OCI-LY3 (cell line): Measurements from ENCODE around the gene INO80B.

ENCODE experiments used
- H2AFZ ChIP-seq: fragments of 200-600, 300-600 bp; shearing (Covaris generic); 2 replicates; pipeline ENCODE4 v1.6.0; 2014; ENCODE audit warnings: antibody characterized with exemption, low read depth, low read length
- H3K27ac ChIP-seq: fragments of 200-600, 300-600 bp; sonication (generic); 2 replicates; pipeline ENCODE4 v1.5.1; 2014; ENCODE audit warnings: mild to moderate bottlenecking, low read length, moderate library complexity, mixed read lengths
- H3K27me3 ChIP-seq: fragments of 200-600, 300-600 bp; sonication (generic); 2 replicates; pipeline ENCODE4 v1.6.1; 2014; ENCODE audit warnings: low read depth, low read length, mixed read lengths
- H3K36me3 ChIP-seq: fragments of 200-600, 300-600 bp; sonication (generic); replicated peaks from 2 replicates; pipeline ENCODE3; 2014; ENCODE audit warnings: low read depth, low read length, mixed read lengths
- H3K4me1 ChIP-seq: fragments of 300-600, 200-600 bp; sonication (generic); 2 replicates; pipeline ENCODE4 v1.6.1; 2014; ENCODE audit warnings: low read length, mixed read lengths
- H3K4me2 ChIP-seq: fragments of 200-600, 300-600 bp; sonication (generic); 2 replicates; pipeline ENCODE4 v1.6.1; 2014; ENCODE audit warnings: low read length, mixed read lengths
- H3K4me3 ChIP-seq: fragments of 300-600, 200-600 bp; sonication (generic); 2 replicates; pipeline ENCODE4 v1.5.1; 2014; ENCODE audit warnings: antibody characterized with exemption, mild to moderate bottlenecking, low read length, moderate library complexity
- H3K79me2 ChIP-seq: fragments of 300-600, 200-600 bp; shearing (Covaris generic); 2 replicates; pipeline ENCODE4 v1.6.1; 2014; ENCODE audit warnings: mild to moderate bottlenecking, low read length, mixed read lengths
- H3K9ac ChIP-seq: fragments of 300-600, 200-600 bp; shearing (Covaris generic); 2 replicates; pipeline ENCODE4 v1.6.0; 2014; ENCODE audit warnings: mild to moderate bottlenecking, low read length, moderate library complexity
- H3K9me3 ChIP-seq: fragments of 200-600, 300-600 bp; shearing (Covaris generic); 2 replicates; pipeline ENCODE4 v1.6.1; 2014; ENCODE audit warnings: low read length, mixed read lengths; ENCODE audit not compliant: insufficient read depth
- H4K20me1 ChIP-seq: fragments of 200-600, 300-600 bp; sonication (generic); 2 replicates; pipeline ENCODE4 v1.6.1; 2016; ENCODE audit warnings: low read length, mixed read lengths; ENCODE audit not compliant: insufficient read depth
- CTCF ChIP-seq: fragments of 200-600, 300-600 bp; sonication (generic); IDR thresholded peaks from 2 replicates; pipeline ENCODE4 v1.5.1; 2014; ENCODE audit warnings: antibody characterized with exemption, low read length, low read depth
- EZH2phosphoT487 ChIP-seq: fragments of 200-600 bp; shearing (Covaris generic); IDR thresholded peaks from 2 replicates; pipeline ENCODE4 v1.6.1; 2018; ENCODE audit warnings: antibody characterized with exemption, mixed run types, low read depth

Gene INO80B

GRCh38 chr2:74499267-74499939 lies 44.5 kb downstream of the INO80B start, which contains the start of gene LBX2:
TSS of gene LBX2 (minus strand) at chr2:74499603. CDS start at chr2:74499537, 66 bp downstream.
- no peak within 1 kb of the TSS for H3K27ac ChIP-seq
- H3K4me3 ChIP-seq, result no peak within 1 kb of the TSS
- no peaks in the 10 kb centered on the region for H3K79me2 ChIP-seq
- no peak within 1 kb of the TSS for H3K4me2 ChIP-seq
- no peaks in the 10 kb centered on the region for H3K9me3 ChIP-seq
- no peaks in the 10 kb centered on the region for H3K36me3 ChIP-seq
- H3K9ac ChIP-seq, result no peak within 1 kb of the TSS
- peaks cover 4% of the 10 kb centered on the region; the same call in 1 of the 2 replicates for H3K4me1 ChIP-seq
- TF ChIP-seq EZH2phosphoT487, result no peak
- no peak for TF ChIP-seq CTCF
- no peaks in the 10 kb centered on the region for H3K27me3 ChIP-seq
- no peaks in the 10 kb centered on the region for H4K20me1 ChIP-seq
- no peak within 1 kb of the TSS for H2AFZ ChIP-seq

- Histone ChIP-seq H3K79me2 (no peaks in the 10 kb centered on the region), H3K36me3 (peaks cover 2% of the 10 kb centered on the region), H3K27me3 (no peaks in the 10 kb centered on the region), H3K9me3 (no peaks in the 10 kb centered on the region), H3K4me1 (peaks cover 4% of the 10 kb centered on the region; the same call in 1 of the 2 replicates), H3K27ac (no peak overlapping the region), H3K4me3 (no peak overlapping the region), H3K9ac (no peak overlapping the region), H2AFZ (no peak overlapping the region), H3K4me2 (no peak overlapping the region), H4K20me1 (no peaks in the 10 kb centered on the region)
- TF ChIP-seq EZH2phosphoT487 (no peak), CTCF (no peak)
Observed at GRCh38 chr2:74499940-74500577, 45.2 kb downstream of the INO80B start.

- no peaks in the 10 kb centered on the region for H3K27me3 ChIP-seq
- TF ChIP-seq CTCF, result no peak
- TF ChIP-seq EZH2phosphoT487, result no peak
- H4K20me1 ChIP-seq, result no peaks in the 10 kb centered on the region
- no peak overlapping the region for H3K4me3 ChIP-seq
- peaks cover 8% of the 10 kb centered on the region; the same call in 1 of the 2 replicates for H3K4me1 ChIP-seq
- H3K9ac ChIP-seq, result no peak overlapping the region
- no peak overlapping the region for H3K27ac ChIP-seq
- H2AFZ ChIP-seq, result no peak overlapping the region
- no peak overlapping the region for H3K4me2 ChIP-seq
- peaks cover 7% of the 10 kb centered on the region for H3K36me3 ChIP-seq
- H3K9me3 ChIP-seq, result no peaks in the 10 kb centered on the region
- H3K79me2 ChIP-seq, result no peaks in the 10 kb centered on the region
Observed at GRCh38 chr2:74500578-74500946, 45.7 kb downstream of the INO80B start.

- H2AFZ ChIP-seq, result no peak overlapping the region
- peaks cover 13% of the 10 kb centered on the region for H3K36me3 ChIP-seq
- TF ChIP-seq CTCF (no peak), EZH2phosphoT487 (no peak)
- H3K4me3 ChIP-seq, result no peak overlapping the region
- no peak overlapping the region for H3K27ac ChIP-seq
- H3K9me3 ChIP-seq, result no peaks in the 10 kb centered on the region
- no peaks in the 10 kb centered on the region for H3K27me3 ChIP-seq
- no peaks in the 10 kb centered on the region for H4K20me1 ChIP-seq
- H3K4me2 ChIP-seq, result no peak overlapping the region
- H3K79me2 ChIP-seq, result peaks cover 5% of the 10 kb centered on the region
- peaks cover 14% of the 10 kb centered on the region; the same call in 1 of the 2 replicates for H3K4me1 ChIP-seq
- no peak overlapping the region for H3K9ac ChIP-seq
Observed at GRCh38 chr2:74501335-74502071, 46.6 kb downstream of the INO80B start.
